GM12878 (cell line): ENCODE data around the gene DSE. TPM values are rescaled to one million over a fixed set of nuclear protein-coding genes. Genes with fewer than 3 reads are reported as not detected.

Experiments
- ATAC-seq: fragments of 200-7000 bp; cut with Tn5 transposase; 3 replicates; pipeline ENCODE4 v1.9.1; 2020; ENCODE audit warnings: mild to moderate bottlenecking, moderate library complexity
- BruUV-seq: library from RNA; stranded (reverse); fragments of 400-500 nt; replicated peaks from 2 replicates; lab custom pipeline; 2021; lab: Mats Ljungman, UMichigan
- CTCF ChIA-PET: fragments of 300-600 bp; sonication (Branson Sonifier 250); formaldehyde crosslinking; extraction: SDS; loops from one replicate; lab custom pipeline; 2021; ENCODE audit warnings: inconsistent platforms; lab: Yijun Ruan, JAX
- POLR2A ChIA-PET: fragments of 350-600 bp; formaldehyde crosslinking; extraction: SDS; loops from one replicate; lab custom pipeline; 2021; ENCODE audit warnings: inconsistent platforms; lab: Charles Lee
- RAD21 ChIA-PET: fragments of 300-600 bp; sonication (Branson Sonifier 250); formaldehyde crosslinking; loops from one replicate; lab custom pipeline; 2023; ENCODE audit warnings: antibody characterized with exemption; ENCODE audit not compliant: unreplicated experiment; lab: Charles Lee
- SMC1A ChIA-PET: fragments of 300-600 bp; sonication (Branson Sonifier 250); formaldehyde crosslinking; loops from one replicate; lab custom pipeline; 2023; ENCODE audit not compliant: unreplicated experiment, uncharacterized antibody; lab: Charles Lee
- DNase-seq: peaks from one replicate; pipeline ENCODE4 v3.0.0-alpha.2; 2011; ENCODE audit warnings: low read depth, low spot score
- FAIRE-seq: peaks from 3 replicates; lab custom pipeline; 2011; peaks lifted over from hg19 to GRCh38; lab: Jason Lieb, UNC
- H2AFZ ChIP-seq: 2 replicates; pipeline ENCODE4 v1.6.0; 2011; ENCODE audit warnings: low read depth, low read length, control low read depth; ENCODE audit not compliant: control insufficient read depth
- H3K27ac ChIP-seq: 2 replicates; pipeline ENCODE4 v1.5.1; 2011; ENCODE audit warnings: control low read depth; ENCODE audit not compliant: control insufficient read depth, insufficient read depth
- H3K27me3 ChIP-seq, 2 experiments: replicated peaks in 1 of 2; 2 replicates each; pipeline versions ENCODE4 v1.6.0 to v1.6.1; 2011; ENCODE audit warnings: low read length in 1 of 2; ENCODE audit not compliant: control insufficient read depth in 2 of 2, insufficient read depth in 2 of 2
- H3K36me3 ChIP-seq, 2 experiments: 2 replicates each; pipeline ENCODE4 v1.5.1; 2011; ENCODE audit warnings: low read length in 1 of 2; ENCODE audit not compliant: control insufficient read depth in 2 of 2, insufficient read depth in 2 of 2
- H3K4me1 ChIP-seq: 2 replicates; pipeline ENCODE4 v1.6.1; 2011; ENCODE audit warnings: mild to moderate bottlenecking, low read length, moderate library complexity, mixed read lengths; ENCODE audit not compliant: control insufficient read depth, insufficient read depth
- H3K4me2 ChIP-seq: 2 replicates; pipeline ENCODE4 v1.6.0; 2011; ENCODE audit warnings: control low read depth; ENCODE audit not compliant: control insufficient read depth, insufficient read depth
- H3K4me3 ChIP-seq: fragments of 200-600 bp; sonication (generic); 2 replicates; pipeline ENCODE4 v1.5.1; 2016
- H3K79me2 ChIP-seq: 2 replicates; pipeline ENCODE4 v1.6.0; 2011; ENCODE audit warnings: low read length; ENCODE audit not compliant: control insufficient read depth, insufficient read depth
- H3K9ac ChIP-seq: 2 replicates; pipeline ENCODE4 v1.8.0; 2011; ENCODE audit warnings: low read length, control low read depth, mixed read lengths; ENCODE audit not compliant: control insufficient read depth, insufficient read depth
- H3K9me3 ChIP-seq: replicated peaks from 3 replicates; pipeline ENCODE4 v1.5.1; 2011; ENCODE audit warnings: mild to moderate bottlenecking, low read length; ENCODE audit not compliant: control insufficient read depth, insufficient read depth
- H4K20me1 ChIP-seq: 2 replicates; pipeline ENCODE4 v1.6.0; 2011; ENCODE audit not compliant: control insufficient read depth, insufficient read depth
- BACH1 ChIP-seq: fragments of 450-650 bp; IDR thresholded peaks from 2 replicates; pipeline ENCODE4 v1.6.1; 2017; ENCODE audit warnings: mild to moderate bottlenecking, borderline replicate concordance
- CHD2 ChIP-seq: IDR thresholded peaks from 2 replicates; pipeline ENCODE4 v1.6.1; 2011; ENCODE audit warnings: low read depth, low read length, improper control_type of control experiment, borderline replicate concordance
- IKZF2 ChIP-seq, 2 experiments: fragments of 450-650 bp; IDR thresholded peaks; 2 replicates each; pipeline ENCODE4 v1.6.1; 2017; ENCODE audit warnings: mild to moderate bottlenecking in 2 of 2, moderate library complexity in 2 of 2
- JUNB ChIP-seq: IDR thresholded peaks from 2 replicates; pipeline ENCODE4 v1.6.1; 2016; ENCODE audit warnings: antibody characterized with exemption, mild to moderate bottlenecking
- NFXL1 ChIP-seq: fragments of 450-650 bp; IDR thresholded peaks from 2 replicates; pipeline ENCODE4 v1.6.1; 2017; ENCODE audit warnings: antibody characterized with exemption, mild to moderate bottlenecking, borderline replicate concordance
- PAX5 ChIP-seq: IDR thresholded peaks from 2 replicates; pipeline ENCODE4 v1.6.1; 2011; ENCODE audit warnings: low read depth, low read length, borderline replicate concordance
- ZSCAN29 ChIP-seq: fragments of 450-650 bp; IDR thresholded peaks from 2 replicates; pipeline ENCODE4 v1.6.1; 2017; ENCODE audit warnings: mild to moderate bottlenecking, moderate library complexity
- WGBS: methylation state at CpG from one replicate; pipeline ENCODE4 v1.1.6; 2016; ENCODE audit warnings: low lambda C conversion rate; ENCODE audit not compliant: insufficient replicate concordance, insufficient coverage; ENCODE audit errors: missing lambda C conversion rate; 5-methylcytosine and 5-hydroxymethylcytosine counted together
- in situ Hi-C: fragments of 300-500 bp; cut with MboI; formaldehyde crosslinking; loops from 9 replicates; pipeline ENCODE4 v1.14.3; 2018; ENCODE audit warnings: mixed read lengths
- intact Hi-C: fragments of 100-400 bp; cut with micrococcal nuclease; formaldehyde crosslinking; loops from one replicate; pipeline ENCODE4 v1.14.2; 2022; ENCODE audit not compliant: unreplicated experiment
- polyA plus RNA-seq, 11 experiments: library from polyadenylated mRNA; depleted of rRNA in 4 of 11; unstranded in 6 of 11; stranded (reverse) in 5 of 11; fragments of >200 nt; fragmentation: Nextera tagmentation in 4 of 11; fragmentation: Illumina TruSeq in 1 of 11; extraction: Ambion mirVana in 4 of 11; extraction: Trizol in 1 of 11; gene quantifications; 1 replicate in 1 of 11; 2 replicates in 10 of 11; pipeline versions ENCODE4 v1.2.1 to v1.2.3, GENCODE V29; 2011 to 2016; ENCODE audit warnings: inconsistent platforms in 2 of 11, missing spikeins in 2 of 11, low read depth in 1 of 11
- total RNA-seq, 4 experiments: library from RNA; depleted of rRNA in 3 of 4; stranded (reverse); fragments of >200 nt in 3 of 4; fragmentation: Illumina TruSeq in 1 of 4; extraction: Trizol in 1 of 4; gene quantifications; 2 replicates each; pipeline versions ENCODE4 v1.2.1 to v1.2.3, GENCODE V29; 2013 to 2021

Gene DSE
- total and polyA plus RNA-seq, 10 of the 15 experiments (the other 5 are each of a cell fraction or from before 2014, with no cell fraction given) = 12.6 to 76.4 (median 43.0) TPM

DNA sequence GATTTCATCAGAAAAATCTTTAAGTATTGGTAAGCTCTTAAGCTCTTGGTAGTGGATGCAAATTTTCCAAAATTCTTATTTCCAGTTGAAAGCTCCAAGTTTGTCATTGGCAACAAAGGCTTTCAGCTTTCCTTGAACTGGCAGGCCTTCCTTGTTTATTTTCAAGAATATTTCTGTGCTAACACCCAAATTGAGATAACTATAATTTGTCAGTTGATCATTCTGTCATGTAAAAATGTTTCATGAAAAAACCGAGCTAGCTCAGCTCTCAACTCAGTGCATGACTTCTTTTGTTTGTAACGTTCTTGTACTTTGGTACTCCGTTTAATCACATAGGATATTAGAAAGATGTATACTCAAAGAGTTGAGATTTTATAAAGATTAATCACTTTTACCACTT, 51.5 kb downstream of the DSE start:
- ChIA-PET SMC1A (interaction anchor here (1.0 to 2.3 kb wide), 9 partner anchors 11 to 143 kb away, joined by 3 to 9 read pairs (median 5); no protein-coding TSS in a partner anchor), CTCF (interaction anchor here (0.8 to 1.6 kb wide), 5 partner anchors 10 to 319 kb away, joined by 3 read pairs; no protein-coding TSS in a partner anchor), RAD21 (no interaction called here), POLR2A (no interaction called here)
- no peaks in the 10 kb centered on the region; the same call in 1 of the 2 replicates for H3K4me1 ChIP-seq
- no peaks in the 10 kb centered on the region for H3K27me3 ChIP-seq
- ATAC-seq = no peak
- no peak overlapping the region for H3K27ac ChIP-seq
- DNase-seq = no peak
- peaks cover 56% of the 10 kb centered on the region for H3K79me2 ChIP-seq
- no peak overlapping the region for H3K9ac ChIP-seq
- BruUV-seq = no TSS peak
- in situ Hi-C loops (no loop called here), intact Hi-C loops (no loop called here)
- FAIRE-seq = no peak
- H3K36me3 ChIP-seq = peaks cover 0 to 24% of the 10 kb centered on the region in 2 experiments; a peak in 2 of 4 replicates
- H3K9me3 ChIP-seq = peaks cover 2% of the 10 kb centered on the region
- no peak overlapping the region for H2AFZ ChIP-seq
- no peak overlapping the region for H3K4me3 ChIP-seq
- TF ChIP-seq PAX5 (no peak), BACH1 (no peak), NFXL1 (no peak), ZSCAN29 (no peak)
- WGBS = 79% methylated on average over 3 of the region's 3 CpGs
- H3K4me2 ChIP-seq = no peak overlapping the region
- H4K20me1 ChIP-seq = no peaks in the 10 kb centered on the region

DNA sequence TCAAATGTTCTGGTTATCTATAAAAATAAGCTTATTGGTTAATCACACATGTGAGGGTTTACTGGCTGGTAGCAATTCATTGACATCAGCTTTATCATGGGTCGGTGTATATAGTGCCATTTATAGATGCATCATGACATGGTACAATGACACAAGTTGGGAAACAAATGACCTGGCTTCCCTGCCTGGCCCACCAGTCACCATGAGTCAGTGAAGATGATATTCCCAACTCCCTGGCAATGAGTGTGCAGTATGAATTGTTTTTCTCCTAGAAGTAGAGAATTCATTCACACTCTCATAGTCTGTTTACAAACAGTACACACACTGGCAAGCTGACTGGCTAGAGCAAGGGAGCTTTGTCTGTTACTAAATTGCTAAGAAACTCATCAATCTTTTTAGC, 53.3 kb downstream of the DSE start:
- WGBS = 100% methylated on average over 1 of the region's 1 CpG
- no peak overlapping the region for H3K4me3 ChIP-seq
- H3K9ac ChIP-seq = no peak overlapping the region
- H3K4me1 ChIP-seq = no peaks in the 10 kb centered on the region; the same call in 1 of the 2 replicates
- intact Hi-C loops (no loop called here), in situ Hi-C loops (no loop called here)
- no peak overlapping the region for H3K4me2 ChIP-seq
- H2AFZ ChIP-seq = no peak overlapping the region
- TF ChIP-seq JUNB (no peak), CHD2 (no peak), IKZF2 (IDR thresholded peaks at IDR 0.05) (no peak)
- DNase-seq = no peak
- H3K79me2 ChIP-seq = peaks cover 41% of the 10 kb centered on the region
- no peak for FAIRE-seq
- ChIA-PET POLR2A (no interaction called here), SMC1A (interaction anchor here (0.9 to 2.3 kb wide), 7 partner anchors 14 to 111 kb away, joined by 3 to 9 read pairs (median 4); no protein-coding TSS in a partner anchor), RAD21 (no interaction called here), CTCF (interaction anchor here (0.7 to 1.8 kb wide), 5 partner anchors 8 to 136 kb away, joined by 3 to 6 read pairs (median 5); no protein-coding TSS in a partner anchor)
- no peaks in the 10 kb centered on the region for H3K27me3 ChIP-seq
- H3K9me3 ChIP-seq = no peaks in the 10 kb centered on the region; the same call in 1 of the 3 replicates
- no peak for ATAC-seq
- no peak overlapping the region for H3K27ac ChIP-seq
- H4K20me1 ChIP-seq = no peaks in the 10 kb centered on the region
- peaks cover 0 to 18% of the 10 kb centered on the region in 2 experiments; a peak in 2 of 4 replicates for H3K36me3 ChIP-seq
- no TSS peak for BruUV-seq
